Pericardium fibroblast (primary cell): ENCODE data around the gene PLEKHA7. TPM values are rescaled to one million over a fixed set of nuclear protein-coding genes. Genes with fewer than 3 reads are reported as not detected.

Source experiments
- total RNA-seq: library from RNA; depleted of rRNA; stranded (reverse); fragments of >200 nt; gene quantifications from 2 replicates; pipeline ENCODE4 v1.2.3, GENCODE V29; 2015

The PLEKHA7 gene, protein sequence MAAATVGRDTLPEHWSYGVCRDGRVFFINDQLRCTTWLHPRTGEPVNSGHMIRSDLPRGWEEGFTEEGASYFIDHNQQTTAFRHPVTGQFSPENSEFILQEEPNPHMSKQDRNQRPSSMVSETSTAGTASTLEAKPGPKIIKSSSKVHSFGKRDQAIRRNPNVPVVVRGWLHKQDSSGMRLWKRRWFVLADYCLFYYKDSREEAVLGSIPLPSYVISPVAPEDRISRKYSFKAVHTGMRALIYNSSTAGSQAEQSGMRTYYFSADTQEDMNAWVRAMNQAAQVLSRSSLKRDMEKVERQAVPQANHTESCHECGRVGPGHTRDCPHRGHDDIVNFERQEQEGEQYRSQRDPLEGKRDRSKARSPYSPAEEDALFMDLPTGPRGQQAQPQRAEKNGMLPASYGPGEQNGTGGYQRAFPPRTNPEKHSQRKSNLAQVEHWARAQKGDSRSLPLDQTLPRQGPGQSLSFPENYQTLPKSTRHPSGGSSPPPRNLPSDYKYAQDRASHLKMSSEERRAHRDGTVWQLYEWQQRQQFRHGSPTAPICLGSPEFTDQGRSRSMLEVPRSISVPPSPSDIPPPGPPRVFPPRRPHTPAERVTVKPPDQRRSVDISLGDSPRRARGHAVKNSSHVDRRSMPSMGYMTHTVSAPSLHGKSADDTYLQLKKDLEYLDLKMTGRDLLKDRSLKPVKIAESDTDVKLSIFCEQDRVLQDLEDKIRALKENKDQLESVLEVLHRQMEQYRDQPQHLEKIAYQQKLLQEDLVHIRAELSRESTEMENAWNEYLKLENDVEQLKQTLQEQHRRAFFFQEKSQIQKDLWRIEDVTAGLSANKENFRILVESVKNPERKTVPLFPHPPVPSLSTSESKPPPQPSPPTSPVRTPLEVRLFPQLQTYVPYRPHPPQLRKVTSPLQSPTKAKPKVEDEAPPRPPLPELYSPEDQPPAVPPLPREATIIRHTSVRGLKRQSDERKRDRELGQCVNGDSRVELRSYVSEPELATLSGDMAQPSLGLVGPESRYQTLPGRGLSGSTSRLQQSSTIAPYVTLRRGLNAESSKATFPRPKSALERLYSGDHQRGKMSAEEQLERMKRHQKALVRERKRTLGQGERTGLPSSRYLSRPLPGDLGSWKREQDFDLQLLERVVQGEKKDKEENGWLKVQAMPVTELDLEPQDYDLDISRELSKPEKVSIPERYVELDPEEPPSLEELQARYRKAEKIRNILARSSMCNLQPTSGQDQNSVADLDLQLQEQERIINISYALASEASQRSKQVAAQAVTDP
- total RNA-seq = 0.51 and 3.3 TPM in 2 replicates

DNA sequence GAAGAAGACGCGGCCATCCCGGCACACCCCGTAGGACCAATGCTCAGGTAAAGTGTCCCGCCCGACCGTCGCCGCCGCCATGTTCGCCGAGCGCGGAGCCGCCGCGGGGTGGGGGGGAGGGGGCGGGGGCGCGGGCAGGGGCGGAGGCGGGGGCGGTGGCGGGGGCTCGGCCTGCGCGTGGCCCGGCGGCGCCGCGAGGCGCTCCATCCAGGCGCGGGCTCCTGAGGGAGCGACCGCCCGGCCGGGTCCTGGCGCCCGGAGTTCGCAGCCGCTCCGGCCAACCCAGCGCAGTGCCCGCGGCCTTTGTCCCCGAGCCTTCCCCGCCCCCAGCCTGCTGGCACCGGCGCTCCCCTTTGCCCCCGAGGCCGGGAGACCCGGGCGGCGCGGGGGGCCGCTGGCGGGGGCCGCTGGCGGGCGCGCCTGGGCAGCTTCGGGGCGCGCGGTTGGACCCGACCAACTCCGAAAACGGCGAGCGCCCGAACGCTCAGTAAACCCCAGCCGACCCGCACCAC, at the start of gene PLEKHA7:
PLEKHA7 (minus strand) TSS at position 94 of the 512 bp plus-strand sequence; CDS start at position 81, 13 bp downstream.

GRCh38 chr11:16738193-16738946, 275.8 kb downstream of the PLEKHA7 start, which contains the start of gene C11orf58:
TSS of gene C11orf58 (plus strand) at chr11:16738647. CDS start at chr11:16738779, 132 bp downstream.

Other genes starting within 250 kb of the PLEKHA7 start
- 2,673 and 3,135 TPM in 2 replicates for gene RPS13, start 63.3 kb upstream of the PLEKHA7 start, total RNA-seq
- gene PIK3C2A, start 193.6 kb upstream of the PLEKHA7 start, total RNA-seq = 53.1 and 56.5 TPM in 2 replicates